Coronary artery (tissue), 2 donors: Measurements from ENCODE around the gene PLCB3.
A peak's percentile ranks its signal among the peaks of the same experiment; 100 is the strongest.

ENCODE experiments used
- DNase-seq: peaks from one replicate; pipeline ENCODE4 v3.0.0-alpha.2; 2017; ENCODE audit warnings: low spot score
- H3K27ac ChIP-seq, 2 donors: fragments of 200-600 bp; sonication (generic); one replicate each; pipeline ENCODE4 v1.5.1; 2016 to 2019
- H3K4me3 ChIP-seq: fragments of 200-600 bp; sonication (generic); 2 replicates; pipeline ENCODE4 v1.5.1; 2016; ENCODE audit warnings: mild to moderate bottlenecking, moderate library complexity
- CTCF ChIP-seq: fragments of 200-600 bp; sonication (generic); IDR thresholded peaks from one replicate; pipeline ENCODE4 v1.5.1; 2019; ENCODE audit warnings: antibody characterized with exemption

PLCB3 gene

GRCh38 chr11:64251016-64251752 is at the start of gene PLCB3:
Gene PLCB3 (plus strand): TSS chr11:64251530. CDS start chr11:64251650, 120 bp downstream.
- DNase-seq: no peak
- H3K27ac ChIP-seq: peak within 1 kb of the TSS; percentile 67 to 80
- H3K4me3 ChIP-seq: peak within 1 kb of the TSS; percentile 83
- peak; percentile 83 for TF ChIP-seq CTCF

GRCh38 chr11:64201543-64201942 is 49.8 kb upstream of the PLCB3 start:
- no peak for TF ChIP-seq CTCF
- Histone ChIP-seq H3K27ac (no peak overlapping the region), H3K4me3 (no peak overlapping the region)
- DNase-seq: no peak

- Histone ChIP-seq H3K27ac (no peak overlapping the region), H3K4me3 (no peak overlapping the region)
- DNase-seq: no peak
- no peak for TF ChIP-seq CTCF
These were observed 48.3 kb upstream of the PLCB3 start for GRCh38 chr11:64202992-64203391.

- DNase-seq: no peak
- no peak overlapping the region for H3K27ac ChIP-seq
- TF ChIP-seq CTCF: no peak
- H3K4me3 ChIP-seq: no peak overlapping the region
These were observed 47.8 kb upstream of the PLCB3 start for GRCh38 chr11:64203421-64204079.

GRCh38 chr11:64204080-64204440 is 47.3 kb upstream of the PLCB3 start:
- no peak for TF ChIP-seq CTCF
- no peak overlapping the region for H3K4me3 ChIP-seq
- DNase-seq: no peak
- no peak overlapping the region for H3K27ac ChIP-seq

GRCh38 chr11:64204464-64204989 is 46.8 kb upstream of the PLCB3 start:
- H3K27ac ChIP-seq: peak overlapping the region in 1 of 2 donors; percentile 47
- no peak for DNase-seq
- peak; percentile 48 for TF ChIP-seq CTCF
- H3K4me3 ChIP-seq: no peak overlapping the region
